H54 (cell line): ENCODE measurements around the gene SLC25A42.

Source experiments
- DNase-seq: peaks from one replicate; pipeline ENCODE4 v3.0.0; 2011; ENCODE audit warnings: low spot score, mixed read lengths; ENCODE audit not compliant: insufficient read length
- FAIRE-seq: peaks from 3 replicates; lab custom pipeline; 2011; peaks lifted over from hg19 to GRCh38; lab: Jason Lieb, UNC
- POLR2A ChIP-seq: IDR thresholded peaks from 2 replicates; pipeline ENCODE4 v1.6.1; 2011; ENCODE audit warnings: low read depth, mild to moderate bottlenecking, low read length

SLC25A42 gene

DNA sequence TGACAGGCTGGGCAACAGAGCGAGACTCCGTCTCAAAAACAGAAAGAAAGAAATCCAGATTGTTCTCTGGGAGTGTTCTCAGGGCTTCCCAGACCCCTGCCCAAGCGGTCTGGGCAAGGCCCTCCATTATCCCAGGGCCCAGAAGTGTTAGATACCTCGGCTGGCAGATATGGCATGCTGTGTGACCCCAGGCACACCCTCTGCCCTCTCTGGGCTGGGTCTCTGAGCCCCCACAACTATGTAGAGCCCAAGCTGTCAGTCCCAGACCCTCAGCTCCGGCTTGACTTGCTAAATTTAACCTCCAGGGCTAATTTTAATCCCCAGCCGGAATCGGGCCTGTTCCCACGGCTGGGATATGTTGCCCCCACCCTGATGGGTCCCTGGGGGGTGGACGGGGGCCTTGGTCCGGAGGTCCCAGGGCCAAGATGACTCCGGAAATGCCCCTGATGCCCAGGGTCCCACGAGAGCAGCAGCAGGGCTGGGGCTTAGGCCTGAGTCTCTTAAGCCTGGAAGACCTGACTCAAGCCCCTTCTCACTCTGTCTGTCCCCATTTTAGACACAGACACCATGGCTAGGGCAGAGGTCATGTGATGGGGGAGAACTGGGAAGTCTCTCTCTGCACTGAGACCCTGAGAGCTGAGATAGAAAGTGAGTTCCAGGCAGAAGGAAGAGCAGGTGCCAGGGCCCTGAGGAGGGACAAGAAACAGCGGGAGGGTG is 89.0 kb downstream of the SLC25A42 start:
- FAIRE-seq = no peak

DNA sequence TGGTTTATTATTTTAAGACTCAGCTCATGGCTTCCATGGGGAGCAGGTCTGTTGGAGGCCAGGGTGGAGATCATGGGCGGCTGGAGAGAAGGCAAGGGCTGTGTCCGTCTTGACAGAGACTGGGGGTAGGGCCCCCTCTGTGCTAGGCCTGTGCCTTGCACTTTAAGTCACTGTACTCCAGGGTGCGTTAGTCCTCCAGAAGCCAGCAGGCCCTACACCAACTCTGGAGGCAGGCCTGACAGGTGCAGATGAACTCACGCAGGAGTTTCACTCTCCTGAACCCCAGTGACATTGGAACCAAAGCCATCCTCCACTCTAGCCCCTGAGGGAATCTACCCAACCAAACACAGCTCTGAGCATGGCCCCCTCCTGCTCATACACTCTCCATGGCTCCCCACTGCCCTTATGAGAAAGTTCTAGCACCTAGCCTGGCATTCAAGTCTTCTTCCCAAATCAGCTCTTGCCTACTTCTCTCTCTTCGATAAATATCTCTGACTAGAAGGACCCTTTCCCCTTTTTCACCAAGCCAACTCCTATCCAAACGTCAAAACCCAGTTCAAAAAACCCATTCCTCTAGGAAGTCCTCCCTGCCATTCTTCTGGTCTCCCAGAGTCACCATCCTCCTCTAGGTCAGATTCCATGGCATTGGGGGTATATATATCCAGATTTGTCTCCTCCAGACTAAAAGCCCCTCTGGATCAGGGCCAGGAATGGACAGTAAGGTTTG is 91.1 kb downstream of the SLC25A42 start:
- FAIRE-seq (no peak), DNase-seq (no peak)
- no peak for TF ChIP-seq POLR2A

More for the DNA sequence above, 89.0 kb downstream of the SLC25A42 start:
- TF ChIP-seq POLR2A = no peak
- DNase-seq = no peak

DNA sequence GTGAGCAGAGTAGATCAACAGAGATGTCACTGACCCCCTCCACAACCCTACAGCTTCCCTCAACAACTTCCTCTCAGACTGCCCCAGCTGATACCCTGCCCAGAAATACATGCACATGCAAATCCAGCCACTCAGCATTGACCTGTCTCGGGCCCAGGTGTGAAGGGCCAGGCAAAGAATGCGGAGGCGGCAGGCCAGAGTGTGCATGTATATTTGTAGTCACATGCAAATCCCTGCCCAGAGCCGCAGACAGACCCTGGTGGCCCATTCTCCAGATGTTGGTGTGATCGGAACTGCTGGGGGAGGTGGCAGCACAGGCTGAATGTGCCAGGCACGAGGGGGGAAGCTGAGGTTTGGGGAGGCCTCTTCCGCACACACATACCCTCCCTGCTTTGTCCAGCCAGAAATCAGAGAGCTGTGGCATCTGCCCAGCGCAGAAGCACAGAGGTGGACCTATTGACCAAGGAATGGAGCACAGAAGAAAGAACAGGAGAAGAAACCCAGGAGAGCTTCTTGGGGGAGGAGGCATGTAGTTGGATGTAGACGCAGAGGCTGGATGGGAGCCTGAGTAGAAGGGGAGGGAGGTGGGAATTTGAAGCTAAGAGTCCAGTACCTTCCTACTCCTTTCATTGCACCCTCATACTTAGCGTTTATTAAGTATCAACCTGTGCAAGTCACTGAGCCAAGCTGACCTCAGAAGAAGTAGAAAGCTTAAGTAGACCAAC is 91.9 kb downstream of the SLC25A42 start:
- no peak for TF ChIP-seq POLR2A
- DNase-seq (no peak), FAIRE-seq (no peak)

DNA sequence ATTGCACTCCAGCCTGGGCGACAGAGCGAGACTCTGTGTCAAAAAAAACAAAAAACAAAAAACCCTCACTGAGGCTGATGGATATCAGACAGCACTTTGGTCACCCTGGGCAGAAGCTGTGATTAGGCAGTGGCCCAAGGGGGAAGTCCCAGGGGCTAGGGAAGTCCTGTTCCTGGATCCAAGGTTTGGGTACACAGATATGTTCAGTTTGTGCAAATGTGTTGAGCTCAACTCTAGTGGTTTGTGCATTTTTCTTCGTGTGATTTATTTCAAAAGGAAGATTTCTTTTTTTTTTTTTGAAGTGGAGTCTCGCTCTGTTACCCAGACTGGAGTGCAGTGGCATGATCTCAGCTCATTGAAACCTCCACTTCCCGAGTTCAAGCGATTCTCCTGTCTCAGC is 94.0 kb downstream of the SLC25A42 start:
- DNase-seq (no peak), FAIRE-seq (no peak)
- TF ChIP-seq POLR2A = no peak

- no peak for DNase-seq
- FAIRE-seq = no peak
- no peak for TF ChIP-seq POLR2A
These were observed 95.7 kb downstream of the SLC25A42 start for GRCh38 chr19:19159534-19159933.

- DNase-seq (no peak), FAIRE-seq (no peak)
- TF ChIP-seq POLR2A = no peak
These were observed 96.8 kb downstream of the SLC25A42 start for GRCh38 chr19:19160461-19161035.

- no peak for DNase-seq
- FAIRE-seq = no peak
- no peak for TF ChIP-seq POLR2A
These were observed 98.7 kb downstream of the SLC25A42 start for GRCh38 chr19:19162495-19162894.
